ENCODE data around the gene MTFP1. TPM values are rescaled to one million over a fixed set of nuclear protein-coding genes. Genes with fewer than 3 reads are reported as not detected.

Gene MTFP1
- total RNA-seq, 1 donor, result 5.9 TPM

- no peak for DNase-seq (ENCODE audit: low read depth)
- H3K4me3 ChIP-seq (ENCODE audit: low read depth, low read length), result no peak overlapping the region
- no peak for TF ChIP-seq CTCF (IDR thresholded peaks at IDR 0.05; ENCODE audit: insufficient read depth, low read length)
Observed at GRCh38 chr22:30469165-30469564, 43.6 kb downstream of the MTFP1 start.

GRCh38 chr22:30470655-30471054 is 45.1 kb downstream of the MTFP1 start:
- TF ChIP-seq CTCF (IDR thresholded peaks at IDR 0.05; ENCODE audit: insufficient read depth, low read length), result no peak
- H3K4me3 ChIP-seq (ENCODE audit: low read depth, low read length), result no peak overlapping the region
- no peak for DNase-seq (ENCODE audit: low read depth)

GRCh38 chr22:30471616-30472318 is 46.2 kb downstream of the MTFP1 start, which contains the start of gene SEC14L3:
Gene SEC14L3, minus strand, starts transcription at chr22:30472017. Its CDS starts 59 bp downstream, at chr22:30471958.
- no peak for TF ChIP-seq CTCF (IDR thresholded peaks at IDR 0.05; ENCODE audit: insufficient read depth, low read length)
- no peak for DNase-seq (ENCODE audit: low read depth)
- H3K4me3 ChIP-seq (ENCODE audit: low read depth, low read length), result no peak within 1 kb of the TSS

GRCh38 chr22:30472994-30473720 is 47.6 kb downstream of the MTFP1 start:
- TF ChIP-seq CTCF (IDR thresholded peaks at IDR 0.05; ENCODE audit: insufficient read depth, low read length), result no peak
- no peak for DNase-seq (ENCODE audit: low read depth)
- no peak overlapping the region for H3K4me3 ChIP-seq (ENCODE audit: low read depth, low read length)

- no peak for TF ChIP-seq CTCF (IDR thresholded peaks at IDR 0.05; ENCODE audit: insufficient read depth, low read length)
- no peak for DNase-seq (ENCODE audit: low read depth)
- H3K4me3 ChIP-seq (ENCODE audit: low read depth, low read length), result no peak overlapping the region
Observed at GRCh38 chr22:30474121-30474520, 48.6 kb downstream of the MTFP1 start.

GRCh38 chr22:30474683-30475424 is 49.3 kb downstream of the MTFP1 start:
- H3K4me3 ChIP-seq (ENCODE audit: low read depth, low read length), result no peak overlapping the region
- no peak for TF ChIP-seq CTCF (IDR thresholded peaks at IDR 0.05; ENCODE audit: insufficient read depth, low read length)
- DNase-seq (ENCODE audit: low read depth), result no peak

Small RNAs within 50 kb of the gene (small RNA-seq; reads per million reads assigned to genes)
- gene AC004832.3 (not detected), gene RNU6-564P (not detected)

Other genes starting within 250 kb of the MTFP1 start
- gene LIF, start 179.0 kb upstream of the MTFP1 start, total RNA-seq (ENCODE audit: low replicate concordance), result 0.57 and 6.2 TPM in 2 replicates
- gene OSM, start 158.9 kb upstream of the MTFP1 start, total RNA-seq (ENCODE audit: low replicate concordance), result not detected in 2 replicates
- gene CASTOR1, start 136.3 kb upstream of the MTFP1 start, total RNA-seq (ENCODE audit: low replicate concordance), result 0.16 and 4.9 TPM in 2 replicates
- gene TBC1D10A, start 98.8 kb upstream of the MTFP1 start, total RNA-seq (ENCODE audit: low replicate concordance), result 12.9 and 24.1 TPM in 2 replicates
- gene SF3A1, start 68.9 kb upstream of the MTFP1 start, total RNA-seq (ENCODE audit: low replicate concordance), result 40.8 and 43.7 TPM in 2 replicates
- 1.2 and 2.6 TPM in 2 replicates for gene CCDC157, start 68.8 kb upstream of the MTFP1 start, total RNA-seq (ENCODE audit: low replicate concordance)
- gene RNF215, start 38.4 kb upstream of the MTFP1 start, total RNA-seq (ENCODE audit: low replicate concordance), result 9.1 and 13.0 TPM in 2 replicates
- 5.8 and 14.8 TPM in 2 replicates for gene SEC14L2, start 28.8 kb upstream of the MTFP1 start, total RNA-seq (ENCODE audit: low replicate concordance)
- not detected in 2 replicates for gene SEC14L3, start 46.2 kb downstream of the MTFP1 start, total RNA-seq (ENCODE audit: low replicate concordance)
- not detected in 2 replicates for gene SEC14L4, start 79.9 kb downstream of the MTFP1 start, total RNA-seq (ENCODE audit: low replicate concordance)
- gene SEC14L6, start 121.0 kb downstream of the MTFP1 start, total RNA-seq (ENCODE audit: low replicate concordance), result 0.09 TPM in 1 of 2 replicates, not detected in the other
- not detected in 2 replicates for gene GAL3ST1, start 148.9 kb downstream of the MTFP1 start, total RNA-seq (ENCODE audit: low replicate concordance)
- gene PES1, start 166.1 kb downstream of the MTFP1 start, total RNA-seq (ENCODE audit: low replicate concordance), result 54.9 and 189 TPM in 2 replicates
- 13.9 and 17.7 TPM in 2 replicates for gene TCN2, start 181.4 kb downstream of the MTFP1 start, total RNA-seq (ENCODE audit: low replicate concordance)
- gene SLC35E4, start 210.0 kb downstream of the MTFP1 start, total RNA-seq (ENCODE audit: low replicate concordance), result 5.1 and 19.7 TPM in 2 replicates
- gene DUSP18, start 242.1 kb downstream of the MTFP1 start, total RNA-seq (ENCODE audit: low replicate concordance), result 8.4 and 18.5 TPM in 2 replicates